Embryonic facial prominence (tissue), 1 donor: ENCODE results near the gene BRINP2.

Source experiments
- DNase-seq: peaks from one replicate; pipeline ENCODE4 v3.0.0-alpha.2; 2016; ENCODE audit errors: extremely low spot score

Gene BRINP2

DNA sequence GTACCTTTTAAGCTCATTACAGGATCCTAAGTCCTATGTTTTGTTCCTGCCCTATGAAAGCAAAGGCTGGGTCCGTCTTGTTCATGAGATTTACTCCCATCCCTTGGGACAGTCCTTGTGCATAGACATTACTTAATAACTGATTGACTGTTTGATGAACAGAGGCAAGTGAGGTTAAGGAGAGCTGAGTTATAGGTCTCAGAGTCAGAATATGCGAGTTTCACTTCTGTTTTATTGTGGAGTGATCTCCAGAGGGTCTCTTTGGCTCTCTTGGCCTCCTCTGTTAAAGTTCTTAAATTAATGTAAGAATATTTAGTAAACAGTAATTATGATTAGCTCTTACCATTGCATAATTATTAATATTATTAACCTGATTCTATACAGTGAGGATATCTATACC lies 52.6 kb downstream of the BRINP2 start:
- DNase-seq: no peak

DNA sequence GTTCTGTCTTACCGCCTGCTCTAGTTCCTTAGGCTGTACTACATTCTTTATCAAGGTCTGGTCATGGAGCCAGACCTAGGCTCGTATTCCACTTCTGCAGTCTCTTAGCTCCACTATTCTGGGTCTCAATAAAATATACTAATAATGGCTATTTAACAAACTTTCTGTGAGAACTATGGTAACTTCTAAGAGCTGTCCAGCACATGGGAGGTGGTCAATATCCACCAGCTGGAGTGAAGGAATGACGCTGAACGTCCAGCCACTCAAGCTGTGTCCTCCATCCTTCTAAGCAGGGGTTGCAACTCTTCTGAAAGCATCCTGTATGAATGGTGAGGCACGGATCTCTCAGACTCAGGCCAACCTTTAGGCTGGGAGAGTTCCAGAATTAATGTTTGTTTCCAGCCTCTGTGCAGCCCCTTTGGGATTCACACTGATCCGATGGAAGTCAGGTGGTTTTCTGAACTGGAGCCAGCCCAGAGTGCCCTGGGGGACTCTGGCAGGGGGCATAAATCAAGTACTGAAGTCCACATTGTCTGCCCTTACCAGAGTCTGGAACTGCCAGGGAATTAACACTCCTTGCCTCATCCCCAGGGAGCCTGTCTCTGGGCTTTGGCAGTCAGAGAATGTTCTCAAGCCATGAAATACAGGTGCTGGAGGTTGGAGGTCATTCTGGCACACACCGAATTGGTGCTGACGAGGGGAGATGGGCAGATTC lies 57.4 kb downstream of the BRINP2 start:
- no peak for DNase-seq

DNA sequence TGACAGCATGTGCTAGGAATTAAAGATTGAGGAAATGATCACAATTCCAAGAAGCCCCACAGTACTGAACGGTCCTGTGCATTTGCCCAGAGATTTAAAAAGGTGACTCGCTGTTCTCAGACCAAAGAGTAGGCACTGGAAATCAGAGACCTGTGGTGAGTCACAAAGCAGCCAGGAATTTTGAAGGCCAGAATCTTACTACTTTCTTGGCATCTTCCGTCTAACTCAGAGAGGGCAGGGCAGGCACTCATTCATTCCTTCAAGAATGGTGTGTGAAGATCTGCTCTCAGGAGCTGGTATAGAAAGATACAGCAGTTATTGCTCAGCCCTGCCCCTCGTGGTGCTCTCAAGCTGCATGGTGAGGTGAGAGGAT lies 57.9 kb downstream of the BRINP2 start:
- no peak for DNase-seq

DNA sequence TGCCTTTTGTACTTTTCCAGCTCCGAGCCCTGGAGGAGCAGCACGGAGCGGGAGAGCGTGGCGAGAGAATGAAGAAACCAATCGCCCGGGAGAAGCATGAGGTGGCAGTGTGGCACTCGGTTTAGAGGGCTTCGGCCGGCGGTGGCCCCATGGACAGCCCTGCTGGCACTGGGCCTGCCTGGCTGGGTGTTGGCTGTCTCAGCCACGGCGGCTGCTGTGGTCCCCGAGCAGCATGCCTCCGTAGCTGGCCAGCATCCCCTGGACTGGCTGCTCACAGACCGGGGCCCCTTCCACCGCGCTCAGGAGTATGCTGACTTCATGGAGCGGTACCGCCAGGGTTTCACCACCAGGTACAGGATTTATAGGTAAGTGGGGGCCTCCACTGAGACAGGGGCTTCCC lies 59.0 kb downstream of the BRINP2 start:
- DNase-seq: no peak

DNA sequence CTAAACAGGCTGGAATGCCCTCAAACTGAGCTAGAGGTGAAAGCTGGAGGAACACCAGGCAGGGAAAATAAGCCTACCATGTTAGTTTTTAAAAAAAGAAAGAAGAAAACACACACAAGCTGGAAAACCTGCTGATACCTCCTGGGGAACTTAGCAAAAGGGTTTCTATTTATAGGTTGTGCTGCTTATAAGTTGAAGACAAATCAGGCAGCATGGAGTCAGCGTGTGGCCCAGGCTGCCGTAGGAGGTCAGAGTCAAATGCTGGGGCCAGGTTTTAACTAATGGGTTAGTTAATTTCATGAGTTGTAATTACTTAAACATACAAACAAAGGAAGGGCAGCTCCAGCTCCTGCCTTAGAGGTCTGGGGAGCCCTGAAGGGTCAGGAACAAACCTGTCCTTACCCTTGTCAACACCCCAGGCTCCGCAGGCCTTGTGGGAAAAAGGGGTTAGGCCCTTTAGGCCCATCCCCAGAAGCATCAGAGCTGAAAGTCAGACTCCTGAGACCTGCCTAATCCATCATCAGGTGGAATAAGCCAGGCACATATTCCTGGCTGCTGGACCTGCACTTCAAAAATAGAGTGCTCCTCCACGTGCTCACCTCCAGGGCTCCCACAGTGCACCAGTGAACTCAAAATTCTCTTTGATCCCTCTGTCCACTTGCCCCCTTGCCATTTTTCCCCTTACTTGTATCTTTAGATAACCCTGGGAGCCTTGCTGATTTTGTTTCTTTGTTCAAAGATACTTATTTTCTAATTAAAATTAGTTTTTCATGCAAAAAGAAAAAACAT lies 59.7 kb downstream of the BRINP2 start:
- no peak for DNase-seq

DNA sequence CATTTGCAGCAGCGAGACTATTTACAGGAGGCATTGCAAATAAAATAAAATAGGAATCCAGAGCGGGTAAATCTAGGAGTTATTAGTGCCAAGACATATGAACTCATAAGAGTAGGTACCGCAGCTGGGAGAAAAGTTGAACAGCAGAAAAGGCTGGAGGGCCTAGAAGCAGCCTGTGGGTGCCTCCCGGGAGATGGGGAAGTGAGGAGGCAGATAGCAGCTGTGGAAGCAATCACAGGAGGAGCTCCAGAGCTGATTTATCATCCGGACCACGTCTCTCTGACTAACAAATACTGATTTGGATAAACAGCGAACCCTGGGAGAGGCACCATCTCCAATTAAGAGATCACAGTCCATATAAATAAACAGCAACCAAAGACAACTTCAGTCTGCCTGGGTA lies 64.6 kb downstream of the BRINP2 start:
- no peak for DNase-seq

DNA sequence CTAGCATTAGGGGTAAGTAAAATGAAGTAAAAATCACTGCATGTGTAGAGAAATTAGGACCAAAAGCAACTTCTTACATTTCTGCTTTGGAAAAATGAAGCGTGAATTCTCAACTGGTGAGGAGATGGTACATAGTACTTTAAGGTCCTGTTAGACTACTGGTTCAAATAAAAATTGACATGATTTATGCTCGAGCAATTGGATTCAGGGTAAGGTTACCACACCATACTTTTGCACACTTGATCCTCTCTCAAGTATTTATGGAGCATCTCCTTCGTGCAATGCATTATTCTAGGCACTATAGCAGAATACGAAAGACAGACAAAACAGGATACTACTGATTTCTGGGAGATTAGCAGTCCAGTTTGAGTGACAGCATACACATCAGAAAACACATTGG lies 66.2 kb downstream of the BRINP2 start:
- no peak for DNase-seq

DNA sequence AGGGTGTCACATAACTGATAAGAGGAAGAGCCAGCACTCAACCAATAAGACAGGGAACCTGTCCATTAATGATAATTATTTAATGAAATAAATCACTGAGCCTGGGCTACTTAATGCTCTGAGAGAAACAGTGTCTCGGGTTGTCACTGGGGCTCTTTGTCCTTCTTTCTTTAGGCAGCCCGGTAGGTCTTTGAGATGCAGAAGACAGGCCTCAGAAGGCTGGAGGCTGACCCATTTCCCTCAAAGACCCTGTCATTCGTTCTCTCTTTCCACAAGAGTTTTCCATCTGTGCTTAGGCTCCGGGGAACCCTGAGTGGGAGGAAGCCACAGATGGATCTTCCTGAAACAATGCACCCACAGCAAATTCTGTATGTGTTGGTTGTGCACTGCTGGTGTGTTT lies 68.2 kb downstream of the BRINP2 start:
- no peak for DNase-seq

DNA sequence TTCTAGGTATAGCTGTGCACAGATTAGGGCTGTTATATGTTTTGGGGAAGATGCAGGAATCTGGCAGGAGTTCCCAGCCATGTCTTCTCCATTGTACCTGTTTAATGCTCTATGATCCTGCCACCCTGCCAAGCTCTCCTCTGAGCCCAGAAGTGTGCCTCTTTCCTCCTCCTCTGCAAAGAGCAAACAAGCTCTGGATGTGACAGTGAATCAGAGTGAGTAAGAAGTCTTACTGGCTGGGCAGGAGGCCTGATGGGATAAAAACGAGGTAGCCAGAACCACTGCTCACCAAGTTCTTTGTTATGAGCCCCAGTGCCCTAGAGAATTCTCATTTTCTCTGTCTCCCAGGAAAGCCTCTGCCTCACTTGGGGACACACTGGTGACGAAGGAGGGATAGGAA lies 69.0 kb downstream of the BRINP2 start:
- DNase-seq: no peak

DNA sequence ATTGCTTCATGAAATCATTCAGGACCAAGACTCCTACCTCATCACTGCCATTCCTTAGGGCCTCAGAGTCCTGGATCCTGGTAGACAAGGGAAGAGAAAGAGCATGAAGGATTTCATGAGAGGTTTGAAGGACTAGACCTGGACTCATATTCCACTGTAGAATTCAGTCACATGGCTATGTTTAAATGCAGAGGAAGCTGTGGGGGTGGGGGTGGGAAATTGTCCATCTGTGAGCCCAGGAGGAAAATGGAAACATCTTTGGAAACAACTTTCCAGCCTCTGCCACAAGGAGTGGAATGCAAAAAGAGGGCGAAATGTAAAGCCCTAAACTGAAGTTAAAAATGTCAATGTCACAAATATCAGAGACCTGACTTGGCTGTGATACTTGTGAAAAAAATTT lies 73.0 kb downstream of the BRINP2 start:
- DNase-seq: no peak

DNA sequence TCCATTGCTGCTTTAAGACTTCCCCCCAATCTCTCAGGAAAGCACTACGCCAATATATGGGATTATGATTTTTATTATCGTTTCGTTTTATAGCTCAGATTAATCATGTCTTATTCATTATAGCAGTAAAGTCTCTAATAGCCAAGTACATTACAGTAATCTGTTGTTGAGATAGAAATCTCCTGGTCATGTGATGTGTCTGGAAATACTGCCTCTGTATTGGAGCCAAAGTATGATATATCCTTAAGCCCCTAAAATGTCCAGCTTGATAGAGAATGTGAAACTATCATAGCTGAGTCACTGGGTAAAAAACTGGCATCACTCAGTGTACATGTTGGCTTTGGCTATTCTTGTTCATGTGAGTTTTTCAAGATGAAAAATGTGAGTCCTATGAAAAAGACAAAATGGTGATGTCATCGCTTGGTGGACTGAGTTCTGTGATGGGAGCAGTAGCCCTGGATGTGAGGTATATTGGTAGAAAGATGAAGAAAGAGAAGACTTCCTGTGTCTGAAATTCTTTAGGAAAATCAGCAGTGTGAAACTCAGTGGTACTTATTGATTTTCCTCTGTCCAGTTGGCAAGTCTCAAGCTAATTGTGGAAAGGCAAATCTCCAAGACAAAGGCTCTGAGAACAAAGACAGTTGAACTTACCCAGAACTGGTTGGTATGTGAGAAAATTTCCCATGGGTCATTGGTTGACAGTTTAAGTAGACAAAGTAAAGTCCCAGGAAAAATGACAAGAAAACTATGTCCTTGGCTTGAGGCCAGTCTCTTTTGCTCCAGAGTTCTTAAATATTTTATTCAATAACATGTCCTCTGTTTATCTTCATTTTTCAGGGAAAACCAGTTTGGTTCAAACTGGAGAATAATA lies 76.2 kb downstream of the BRINP2 start:
- no peak for DNase-seq

DNA sequence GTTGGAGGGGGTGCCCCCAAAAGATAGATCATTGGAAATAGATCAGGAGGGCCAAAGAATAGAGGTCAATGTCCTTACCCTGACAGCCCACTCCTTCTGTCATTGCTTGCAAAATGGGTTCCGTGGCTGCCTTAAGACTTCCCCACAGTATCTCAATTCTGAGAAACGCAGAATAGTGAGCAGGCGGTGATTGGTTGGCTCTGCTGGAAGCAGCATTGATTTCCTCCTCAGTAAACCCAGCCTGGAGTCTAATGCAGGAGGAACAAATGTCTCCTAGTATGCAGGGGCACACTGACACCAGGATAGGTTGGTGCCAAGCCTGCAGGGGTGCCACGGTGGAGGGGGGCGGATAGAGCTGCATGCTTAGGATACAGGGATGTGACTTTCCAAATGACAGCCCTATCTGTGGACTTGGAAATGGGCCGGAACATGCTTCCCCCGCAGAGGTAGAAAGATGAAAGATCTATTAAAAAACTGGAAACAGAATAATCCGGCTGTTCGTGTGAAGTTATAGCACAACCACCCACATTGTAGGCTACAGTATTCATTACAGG lies 76.9 kb downstream of the BRINP2 start:
- DNase-seq: no peak

DNA sequence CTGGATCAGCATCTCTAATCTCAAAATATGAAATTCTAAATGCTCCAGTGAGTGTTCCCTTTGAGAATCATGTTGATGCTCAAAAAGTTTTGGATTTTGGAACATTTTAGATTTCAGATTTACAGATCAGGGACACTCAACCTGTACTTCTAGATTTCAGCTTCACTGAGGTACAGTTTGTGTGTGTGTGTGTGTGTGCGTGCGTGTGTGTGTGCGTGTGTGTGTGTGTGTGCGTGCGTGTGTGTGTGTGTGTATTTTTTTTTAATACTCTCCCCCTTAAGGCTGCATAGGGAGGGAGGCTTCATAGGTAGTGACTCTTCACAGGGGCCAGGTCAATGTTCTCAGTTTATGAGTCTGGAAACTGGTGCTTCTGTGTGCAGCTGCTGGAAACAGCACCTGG lies 77.5 kb downstream of the BRINP2 start:
- no peak for DNase-seq

DNA sequence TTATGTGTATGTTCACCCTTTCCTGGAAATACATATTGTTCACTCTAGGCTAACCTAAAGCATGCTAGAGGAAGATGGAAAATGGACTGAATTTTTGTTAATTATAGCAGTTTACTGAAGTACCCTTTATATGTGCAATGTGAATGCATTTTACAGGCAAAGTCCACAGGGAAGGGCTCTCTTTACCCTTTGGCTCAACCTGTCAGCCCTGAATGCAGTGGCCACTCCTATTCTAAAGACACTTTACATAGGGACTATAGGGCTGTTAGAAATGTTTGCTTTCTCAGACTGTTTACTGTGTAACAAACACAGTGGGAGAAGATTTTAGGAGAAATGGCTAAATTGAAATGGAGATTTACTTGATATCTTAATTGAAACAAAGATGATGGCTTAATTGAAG lies 78.5 kb downstream of the BRINP2 start:
- DNase-seq: no peak

DNA sequence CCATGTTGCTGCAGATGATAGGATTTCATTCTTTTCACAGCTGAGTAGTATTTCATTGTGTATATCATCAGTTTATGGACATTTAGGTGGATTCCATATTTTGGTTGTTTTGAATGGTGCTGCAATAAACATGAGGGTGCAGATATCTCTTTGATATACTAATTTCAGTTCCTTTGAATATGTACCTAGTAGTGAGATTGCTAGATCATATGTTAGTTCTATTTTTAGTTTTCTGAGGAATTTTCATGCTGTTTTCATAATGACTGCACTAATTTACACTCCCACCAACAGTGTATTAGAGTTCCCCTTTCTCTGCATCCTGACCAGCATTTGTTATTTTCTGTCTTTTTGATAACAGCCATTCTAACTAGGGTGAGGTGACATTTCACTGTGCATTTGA lies 82.1 kb downstream of the BRINP2 start:
- DNase-seq: no peak

DNA sequence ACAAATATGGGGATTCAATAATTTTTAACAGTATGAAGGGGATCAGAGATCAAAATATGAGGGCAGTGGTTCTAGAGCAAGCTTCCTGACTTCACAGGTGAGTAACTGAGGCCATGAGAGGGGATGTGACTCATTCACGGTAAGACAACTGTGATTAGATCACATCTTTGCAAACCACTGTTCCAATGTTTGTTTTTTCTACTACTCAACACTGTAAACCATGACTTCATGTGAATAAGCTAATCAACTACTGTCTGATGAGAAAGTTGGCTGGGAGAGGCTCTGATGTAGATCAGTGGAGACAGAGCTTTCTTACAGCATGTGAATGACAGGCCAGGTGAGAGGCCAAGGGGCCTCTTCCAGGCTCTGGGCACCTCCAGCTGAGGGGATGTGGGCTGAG lies 84.7 kb downstream of the BRINP2 start:
- no peak for DNase-seq

DNA sequence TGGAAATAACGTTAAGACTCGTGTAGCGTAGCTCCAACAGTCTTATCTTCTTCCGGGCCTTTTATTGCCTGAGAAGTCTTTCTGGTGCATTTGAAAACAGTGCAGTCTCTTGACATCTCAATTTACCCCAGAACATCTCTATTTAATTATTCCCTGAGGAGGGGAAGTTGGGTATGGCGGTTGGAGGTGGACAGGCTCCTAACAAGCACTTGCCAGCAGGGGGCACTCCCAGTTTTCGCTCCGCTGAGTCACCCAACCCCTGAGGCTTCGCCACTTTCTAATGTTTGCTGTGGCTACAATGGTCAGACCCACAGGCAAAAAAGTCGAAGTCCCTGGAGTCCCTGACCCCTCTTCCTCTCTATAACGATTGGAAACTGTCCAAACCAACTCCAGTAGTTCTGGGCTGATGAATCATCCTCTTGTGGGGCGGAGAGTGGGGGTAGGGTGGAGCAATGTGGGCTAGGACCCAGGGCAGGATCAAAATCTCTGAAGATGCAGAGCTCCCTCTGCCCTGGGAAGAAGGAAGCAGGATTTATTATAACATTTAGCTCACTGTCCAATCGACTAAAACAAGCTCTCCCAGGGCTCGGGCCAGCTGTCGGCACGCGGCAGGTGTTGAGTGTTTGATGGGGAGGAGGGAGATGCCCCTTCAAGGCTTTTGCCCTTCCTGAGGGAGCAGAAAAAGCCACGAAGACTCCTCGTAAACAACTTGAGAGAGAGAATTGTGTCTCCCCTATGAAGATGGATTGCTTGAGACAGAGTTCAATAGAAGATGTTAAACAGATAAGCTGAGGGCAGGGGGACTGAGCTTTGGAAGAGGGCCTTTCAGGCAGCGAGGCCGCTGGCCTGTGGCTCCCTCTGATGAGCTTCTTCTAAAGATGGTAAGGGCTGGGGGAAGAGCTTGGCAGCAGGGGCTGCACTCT lies 85.7 kb downstream of the BRINP2 start:
- DNase-seq: no peak

DNA sequence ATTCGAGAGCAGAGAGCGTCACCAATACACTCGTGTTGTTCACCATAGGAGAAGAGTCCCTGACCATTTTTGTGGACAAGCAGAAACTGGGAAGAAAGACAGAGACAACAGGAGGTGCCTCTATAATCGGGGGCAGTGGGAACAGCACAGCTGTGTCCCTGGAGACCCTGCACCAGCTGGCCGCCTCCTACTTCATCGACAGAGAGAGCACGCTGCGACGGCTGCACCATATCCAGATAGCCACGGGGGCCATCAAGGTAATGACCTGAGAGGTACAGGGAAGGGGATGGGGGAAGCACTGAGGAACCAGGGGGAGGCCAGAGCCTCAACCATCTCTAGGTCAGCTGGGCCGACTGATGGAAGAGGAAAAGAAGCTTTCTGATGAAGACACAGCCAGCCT lies 86.4 kb downstream of the BRINP2 start:
- no peak for DNase-seq

DNA sequence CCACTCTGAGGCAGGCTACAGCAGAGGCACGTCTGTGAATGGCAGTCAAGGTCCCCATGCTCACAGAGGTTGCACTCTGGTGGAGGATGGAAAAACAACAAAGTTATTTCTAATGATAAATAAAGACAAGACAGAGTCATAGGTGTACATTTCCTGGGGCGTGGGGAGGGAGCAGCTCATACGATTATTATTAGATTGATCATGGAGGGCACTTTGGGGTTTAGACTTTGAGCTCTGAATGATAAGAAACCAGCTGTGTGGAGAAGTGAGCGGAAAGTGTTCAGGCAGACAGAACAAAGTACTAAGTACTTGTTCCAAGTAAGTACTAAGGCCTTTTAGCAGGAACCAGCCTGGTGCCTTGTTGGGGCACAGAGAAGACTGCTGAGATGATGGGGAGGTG lies 86.8 kb downstream of the BRINP2 start:
- no peak for DNase-seq

DNA sequence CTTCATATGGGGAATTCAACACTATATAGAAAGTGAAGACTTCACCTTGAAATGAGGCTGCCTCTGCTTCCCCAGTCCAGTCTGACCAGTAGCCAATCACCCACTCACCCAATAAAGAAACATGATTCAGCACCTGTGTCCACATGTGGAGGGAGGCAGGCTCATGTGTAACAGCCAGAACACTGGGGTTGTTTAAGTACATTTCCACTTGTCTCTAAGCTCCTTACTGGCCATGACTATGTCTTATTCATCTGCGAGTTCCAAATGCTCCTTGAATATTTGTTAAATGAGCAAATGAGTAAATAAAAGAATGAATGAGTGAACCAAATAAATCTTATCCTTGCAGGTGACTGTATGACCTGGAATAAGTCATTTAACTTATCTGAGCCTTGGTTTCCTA lies 100.1 kb downstream of the BRINP2 start:
- DNase-seq: no peak

DNA sequence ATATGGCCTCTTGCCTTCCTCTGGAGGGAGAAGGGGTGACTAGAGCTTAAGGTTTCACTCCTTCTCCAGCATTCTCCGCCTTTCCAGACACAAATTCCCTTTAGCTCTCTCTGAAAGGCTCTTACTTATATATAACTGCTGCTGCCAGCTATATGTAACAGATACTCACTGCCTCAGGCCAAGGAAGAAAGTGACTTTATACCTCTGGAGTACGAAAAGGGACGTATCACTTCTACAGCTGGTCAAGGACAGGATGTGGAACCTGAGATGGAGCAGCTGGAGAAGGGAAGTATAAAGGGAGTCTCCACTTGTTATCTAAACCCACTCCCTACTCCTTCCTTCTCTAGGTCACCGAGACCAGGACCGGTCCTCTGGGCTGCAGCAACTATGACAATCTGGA lies 102.4 kb downstream of the BRINP2 start:
- no peak for DNase-seq
